SK-N-SH treated with all-trans-retinoic acid at 6 μM for 48 hours (cell line): ENCODE results near the gene PIF1.
A peak's percentile ranks its signal among the peaks of the same experiment; 100 is the strongest.

Source experiments
- ATAC-seq: fragments of 200-7000 bp; cut with Tn5 transposase; 3 replicates; pipeline ENCODE4 v1.9.1; 2020; ENCODE audit warnings: mild to moderate bottlenecking, moderate library complexity
- ARNTL ChIP-seq: fragments of 450-650 bp; formaldehyde crosslinking; IDR thresholded peaks from 2 replicates; pipeline ENCODE4 v1.5.0; 2020; ENCODE audit warnings: low read depth, mild to moderate bottlenecking, moderate library complexity, borderline replicate concordance
- BACH2 ChIP-seq: fragments of 250-450 bp; sonication (Bioruptor Pico); IDR thresholded peaks from 2 replicates; pipeline ENCODE4 v1.9.0; 2021; ENCODE audit warnings: mild to moderate bottlenecking, borderline replicate concordance
- CREB5 ChIP-seq: fragments of 250-450 bp; sonication (Bioruptor Pico); IDR thresholded peaks from 2 replicates; pipeline ENCODE4 v1.5.1; 2020; ENCODE audit warnings: low read depth, mild to moderate bottlenecking, moderate library complexity
- CSDC2 ChIP-seq: fragments of 250-450 bp; sonication (Bioruptor Pico); IDR thresholded peaks from 2 replicates; pipeline ENCODE4 v1.5.0; 2020; ENCODE audit warnings: mild to moderate bottlenecking, moderate library complexity
- ESRRG ChIP-seq: fragments of 250-450 bp; sonication (Bioruptor Pico); IDR thresholded peaks from 2 replicates; pipeline ENCODE4 v1.6.1; 2021; ENCODE audit warnings: mild to moderate bottlenecking
- ISL1 ChIP-seq: fragments of 250-450 bp; sonication (Bioruptor Pico); IDR thresholded peaks from 2 replicates; pipeline ENCODE4 v2.1.2; 2022; ENCODE audit warnings: mild to moderate bottlenecking, moderate library complexity
- OSR1 ChIP-seq: fragments of 250-450 bp; sonication (Bioruptor Pico); IDR thresholded peaks from 2 replicates; pipeline ENCODE4 v1.8.0; 2022; ENCODE audit warnings: moderate library complexity, mild to moderate bottlenecking, inconsistent platforms
- PPARA ChIP-seq: fragments of 250-450 bp; sonication (Bioruptor Pico); IDR thresholded peaks from 2 replicates; pipeline ENCODE4 v1.5.0; 2020; ENCODE audit warnings: mild to moderate bottlenecking, borderline replicate concordance
- RARB ChIP-seq: fragments of 250-450 bp; sonication (Bioruptor Pico); IDR thresholded peaks from 2 replicates; pipeline ENCODE4 v1.8.0; 2021; ENCODE audit warnings: mild to moderate bottlenecking, moderate library complexity
- SNAI2 ChIP-seq: fragments of 250-450 bp; sonication (Bioruptor Pico); IDR thresholded peaks from 2 replicates; pipeline ENCODE4 v1.5.0; 2020; ENCODE audit warnings: mild to moderate bottlenecking, moderate library complexity
- TCF4 ChIP-seq: fragments of 250-450 bp; sonication (Bioruptor Pico); IDR thresholded peaks from 2 replicates; pipeline ENCODE4 v1.8.0; 2021; ENCODE audit warnings: mild to moderate bottlenecking, moderate library complexity, borderline replicate concordance
- TOX ChIP-seq: fragments of 250-450 bp; sonication (Bioruptor Pico); IDR thresholded peaks from 2 replicates; pipeline ENCODE4 v1.8.0; 2021; ENCODE audit warnings: mild to moderate bottlenecking, moderate library complexity, borderline replicate concordance
- ZC3H10 ChIP-seq: fragments of 250-450 bp; sonication (Bioruptor Pico); IDR thresholded peaks from 2 replicates; pipeline ENCODE4 v1.5.1; 2021; ENCODE audit warnings: mild to moderate bottlenecking, moderate library complexity
- ZFP3 ChIP-seq: fragments of 250-450 bp; sonication (Bioruptor Pico); IDR thresholded peaks from 2 replicates; pipeline ENCODE4 v1.5.0; 2020; ENCODE audit warnings: mild to moderate bottlenecking, moderate library complexity
- ZFP30 ChIP-seq: fragments of 450-650 bp; formaldehyde crosslinking; IDR thresholded peaks from 2 replicates; pipeline ENCODE4 v1.5.0; 2022; ENCODE audit warnings: mild to moderate bottlenecking, moderate library complexity
- ZNF565 ChIP-seq: fragments of 450-650 bp; formaldehyde crosslinking; conservative IDR thresholded peaks from 2 replicates; pipeline ENCODE4 v1.5.0; 2020; ENCODE audit warnings: low read depth, mild to moderate bottlenecking, moderate library complexity
- ZNF70 ChIP-seq: fragments of 450-650 bp; formaldehyde crosslinking; IDR thresholded peaks from 2 replicates; pipeline ENCODE4 v1.5.0; 2020; ENCODE audit warnings: mild to moderate bottlenecking, moderate library complexity
- ZNF8 ChIP-seq: fragments of 450-650 bp; formaldehyde crosslinking; IDR thresholded peaks from 2 replicates; pipeline ENCODE4 v1.5.0; 2020; ENCODE audit warnings: mild to moderate bottlenecking, moderate library complexity
- TF ChIP-seq, protein P1 (sequence below): fragments of 250-450 bp; sonication (Bioruptor Pico); IDR thresholded peaks from 2 replicates; pipeline ENCODE4 v1.5.0; 2020; ENCODE audit warnings: mild to moderate bottlenecking, moderate library complexity
- TF ChIP-seq, protein P2 (sequence below): fragments of 250-450 bp; sonication (Bioruptor Pico); IDR thresholded peaks from 2 replicates; pipeline ENCODE4 v1.5.1; 2021; ENCODE audit warnings: mild to moderate bottlenecking, moderate library complexity
- TF ChIP-seq, protein P3 (sequence below): fragments of 250-450 bp; sonication (Bioruptor Pico); IDR thresholded peaks from 2 replicates; pipeline ENCODE4 v1.8.0; 2020; ENCODE audit warnings: mild to moderate bottlenecking, moderate library complexity, borderline replicate concordance

The PIF1 gene

DNA sequence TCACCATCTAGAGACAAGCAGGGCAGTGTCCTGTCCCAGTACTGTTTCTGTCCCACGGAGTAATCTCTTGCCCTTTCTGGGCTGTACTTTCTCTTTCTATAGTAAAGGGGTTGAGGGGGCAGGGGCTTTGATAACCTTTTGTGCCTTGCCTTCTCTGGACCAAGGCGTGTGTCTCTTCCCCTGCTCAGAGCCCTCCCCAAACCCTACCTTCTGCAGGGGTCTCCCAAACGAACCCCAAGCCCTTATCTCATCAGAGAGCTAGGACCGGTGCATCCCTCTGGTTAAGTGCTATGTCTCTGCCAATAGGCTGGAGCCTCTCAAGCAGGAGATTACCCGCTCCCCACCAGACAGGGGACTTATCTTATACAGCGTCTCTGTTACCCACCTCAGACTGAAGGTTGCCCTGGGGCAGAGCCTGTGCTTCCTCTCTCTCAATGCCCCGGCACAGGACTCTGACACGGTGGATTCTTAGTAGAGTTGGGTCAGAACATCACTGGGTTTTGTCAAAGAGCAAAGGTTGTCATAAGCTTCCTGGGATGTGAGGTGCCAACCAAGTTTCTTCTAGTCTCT lies 19.2 kb upstream of the PIF1 start:
- TF ChIP-seq, protein P1, sequence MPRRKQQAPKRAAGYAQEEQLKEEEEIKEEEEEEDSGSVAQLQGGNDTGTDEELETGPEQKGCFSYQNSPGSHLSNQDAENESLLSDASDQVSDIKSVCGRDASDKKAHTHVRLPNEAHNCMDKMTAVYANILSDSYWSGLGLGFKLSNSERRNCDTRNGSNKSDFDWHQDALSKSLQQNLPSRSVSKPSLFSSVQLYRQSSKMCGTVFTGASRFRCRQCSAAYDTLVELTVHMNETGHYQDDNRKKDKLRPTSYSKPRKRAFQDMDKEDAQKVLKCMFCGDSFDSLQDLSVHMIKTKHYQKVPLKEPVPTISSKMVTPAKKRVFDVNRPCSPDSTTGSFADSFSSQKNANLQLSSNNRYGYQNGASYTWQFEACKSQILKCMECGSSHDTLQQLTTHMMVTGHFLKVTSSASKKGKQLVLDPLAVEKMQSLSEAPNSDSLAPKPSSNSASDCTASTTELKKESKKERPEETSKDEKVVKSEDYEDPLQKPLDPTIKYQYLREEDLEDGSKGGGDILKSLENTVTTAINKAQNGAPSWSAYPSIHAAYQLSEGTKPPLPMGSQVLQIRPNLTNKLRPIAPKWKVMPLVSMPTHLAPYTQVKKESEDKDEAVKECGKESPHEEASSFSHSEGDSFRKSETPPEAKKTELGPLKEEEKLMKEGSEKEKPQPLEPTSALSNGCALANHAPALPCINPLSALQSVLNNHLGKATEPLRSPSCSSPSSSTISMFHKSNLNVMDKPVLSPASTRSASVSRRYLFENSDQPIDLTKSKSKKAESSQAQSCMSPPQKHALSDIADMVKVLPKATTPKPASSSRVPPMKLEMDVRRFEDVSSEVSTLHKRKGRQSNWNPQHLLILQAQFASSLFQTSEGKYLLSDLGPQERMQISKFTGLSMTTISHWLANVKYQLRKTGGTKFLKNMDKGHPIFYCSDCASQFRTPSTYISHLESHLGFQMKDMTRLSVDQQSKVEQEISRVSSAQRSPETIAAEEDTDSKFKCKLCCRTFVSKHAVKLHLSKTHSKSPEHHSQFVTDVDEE (CRISPR knock-in tag), result no peak
- TF ChIP-seq ZNF70 (CRISPR knock-in tag), result no peak
- no peak for TF ChIP-seq ESRRG (CRISPR knock-in tag)
- TF ChIP-seq BACH2 (CRISPR knock-in tag), result no peak
- no peak for TF ChIP-seq ZNF8 (CRISPR knock-in tag)
- no peak for TF ChIP-seq ZNF565 (CRISPR knock-in tag)
- no peak for TF ChIP-seq CSDC2 (CRISPR knock-in tag)
- TF ChIP-seq TOX (CRISPR knock-in tag), result no peak
- TF ChIP-seq, protein P2, sequence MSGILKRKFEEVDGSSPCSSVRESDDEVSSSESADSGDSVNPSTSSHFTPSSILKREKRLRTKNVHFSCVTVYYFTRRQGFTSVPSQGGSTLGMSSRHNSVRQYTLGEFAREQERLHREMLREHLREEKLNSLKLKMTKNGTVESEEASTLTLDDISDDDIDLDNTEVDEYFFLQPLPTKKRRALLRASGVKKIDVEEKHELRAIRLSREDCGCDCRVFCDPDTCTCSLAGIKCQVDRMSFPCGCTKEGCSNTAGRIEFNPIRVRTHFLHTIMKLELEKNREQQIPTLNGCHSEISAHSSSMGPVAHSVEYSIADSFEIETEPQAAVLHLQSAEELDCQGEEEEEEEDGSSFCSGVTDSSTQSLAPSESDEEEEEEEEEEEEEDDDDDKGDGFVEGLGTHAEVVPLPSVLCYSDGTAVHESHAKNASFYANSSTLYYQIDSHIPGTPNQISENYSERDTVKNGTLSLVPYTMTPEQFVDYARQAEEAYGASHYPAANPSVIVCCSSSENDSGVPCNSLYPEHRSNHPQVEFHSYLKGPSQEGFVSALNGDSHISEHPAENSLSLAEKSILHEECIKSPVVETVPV (CRISPR knock-in tag), result no peak
- no peak for TF ChIP-seq ZC3H10 (CRISPR knock-in tag)
- TF ChIP-seq ISL1 (CRISPR knock-in tag), result no peak
- no peak for TF ChIP-seq PPARA (CRISPR knock-in tag)
- TF ChIP-seq TCF4 (CRISPR knock-in tag), result no peak
- no peak for TF ChIP-seq SNAI2
- no peak for TF ChIP-seq RARB (CRISPR knock-in tag)
- TF ChIP-seq ARNTL (CRISPR knock-in tag), result no peak
- ATAC-seq, result no peak

DNA sequence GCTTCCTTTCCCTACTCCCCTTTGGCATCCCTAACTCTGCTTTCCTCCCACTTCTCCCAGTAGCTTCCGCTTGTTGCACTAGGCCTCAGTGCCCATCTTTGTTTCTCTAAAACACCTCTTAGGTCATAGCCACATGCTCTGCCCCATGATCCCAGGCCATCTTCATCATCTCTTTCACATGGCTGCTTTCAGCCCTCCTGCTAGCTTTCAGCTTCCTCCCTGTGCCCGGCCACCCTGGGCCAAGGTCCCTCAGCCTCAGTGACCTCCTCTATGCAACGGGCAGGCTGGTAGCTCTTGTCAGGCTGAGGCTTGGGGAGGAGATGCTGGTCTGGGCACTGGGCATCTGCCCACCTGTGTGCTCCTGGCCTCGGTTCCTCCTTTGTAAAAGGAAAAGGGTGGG lies 18.5 kb upstream of the PIF1 start:
- TF ChIP-seq SNAI2 (no peak), ZC3H10 (CRISPR knock-in tag) (no peak), ZNF565 (CRISPR knock-in tag) (no peak), ESRRG (CRISPR knock-in tag) (no peak), CREB5 (CRISPR knock-in tag) (no peak), CSDC2 (CRISPR knock-in tag) (no peak), ZNF70 (CRISPR knock-in tag) (no peak), TOX (CRISPR knock-in tag) (no peak), ZNF8 (CRISPR knock-in tag) (no peak), TCF4 (CRISPR knock-in tag) (no peak), RARB (CRISPR knock-in tag) (no peak), ZFP3 (CRISPR knock-in tag) (no peak), ARNTL (CRISPR knock-in tag) (no peak), ZFP30 (CRISPR knock-in tag) (no peak), ISL1 (CRISPR knock-in tag) (no peak)
- TF ChIP-seq, protein P3, sequence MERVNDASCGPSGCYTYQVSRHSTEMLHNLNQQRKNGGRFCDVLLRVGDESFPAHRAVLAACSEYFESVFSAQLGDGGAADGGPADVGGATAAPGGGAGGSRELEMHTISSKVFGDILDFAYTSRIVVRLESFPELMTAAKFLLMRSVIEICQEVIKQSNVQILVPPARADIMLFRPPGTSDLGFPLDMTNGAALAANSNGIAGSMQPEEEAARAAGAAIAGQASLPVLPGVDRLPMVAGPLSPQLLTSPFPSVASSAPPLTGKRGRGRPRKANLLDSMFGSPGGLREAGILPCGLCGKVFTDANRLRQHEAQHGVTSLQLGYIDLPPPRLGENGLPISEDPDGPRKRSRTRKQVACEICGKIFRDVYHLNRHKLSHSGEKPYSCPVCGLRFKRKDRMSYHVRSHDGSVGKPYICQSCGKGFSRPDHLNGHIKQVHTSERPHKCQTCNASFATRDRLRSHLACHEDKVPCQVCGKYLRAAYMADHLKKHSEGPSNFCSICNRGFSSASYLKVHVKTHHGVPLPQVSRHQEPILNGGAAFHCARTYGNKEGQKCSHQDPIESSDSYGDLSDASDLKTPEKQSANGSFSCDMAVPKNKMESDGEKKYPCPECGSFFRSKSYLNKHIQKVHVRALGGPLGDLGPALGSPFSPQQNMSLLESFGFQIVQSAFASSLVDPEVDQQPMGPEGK (CRISPR knock-in tag), result no peak
- ATAC-seq, result no peak

DNA sequence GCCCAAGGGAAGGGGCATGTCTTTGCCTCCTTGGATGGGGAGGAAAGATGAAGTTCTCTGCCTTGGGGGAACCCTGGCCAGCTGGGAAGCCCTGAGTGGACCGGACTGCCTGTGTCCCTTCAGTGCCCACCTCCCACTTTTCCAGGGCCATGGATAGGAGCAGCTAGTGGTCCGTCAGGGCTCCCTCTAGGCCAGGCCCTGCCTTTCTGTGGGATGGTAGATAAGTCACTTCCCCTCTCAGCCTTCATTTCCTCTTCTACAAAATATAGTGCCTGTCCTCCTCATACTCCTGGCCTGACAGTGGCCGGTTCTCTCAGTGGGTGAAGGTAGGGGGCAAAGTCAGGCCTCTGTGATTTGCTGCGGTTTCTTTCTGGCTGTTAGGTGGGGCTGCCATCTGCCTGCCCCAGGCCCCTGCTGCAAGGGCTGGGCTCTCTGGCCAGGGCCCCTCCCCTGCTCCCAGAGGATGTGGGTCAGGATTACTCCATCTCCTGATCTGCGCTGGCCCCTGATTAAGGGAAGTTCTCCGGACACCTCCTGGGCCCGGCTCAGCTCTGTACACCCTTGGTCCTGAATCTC lies 17.6 kb upstream of the PIF1 start:
- 0 out of 3 replicates have a peak, but pooled peaks have one; percentile 1 for ATAC-seq
- TF ChIP-seq ZFP30 (CRISPR knock-in tag), result no peak
- no peak for TF ChIP-seq TOX (CRISPR knock-in tag)
- no peak for TF ChIP-seq ZNF8 (CRISPR knock-in tag)
- TF ChIP-seq OSR1 (CRISPR knock-in tag), result no peak
- no peak for TF ChIP-seq RARB (CRISPR knock-in tag)
- TF ChIP-seq ZFP3 (CRISPR knock-in tag), result no peak
- TF ChIP-seq ZNF70 (CRISPR knock-in tag), result no peak
- TF ChIP-seq, protein P2 (CRISPR knock-in tag), result no peak
- TF ChIP-seq, protein P3 (CRISPR knock-in tag), result no peak
- no peak for TF ChIP-seq ISL1 (CRISPR knock-in tag)
- TF ChIP-seq, protein P1 (CRISPR knock-in tag), result no peak
